K562 (cell line): ENCODE data around the gene METRN. TPM values are rescaled to one million over a fixed set of nuclear protein-coding genes. Genes with fewer than 3 reads are reported as not detected.

Experiments
- BCOR ChIP-seq: fragments of 450-650 bp; IDR thresholded peaks from 2 replicates; pipeline ENCODE4 v1.6.1; 2016
- CXXC5 ChIP-seq: fragments of 250-450 bp; sonication (Bioruptor Pico); IDR thresholded peaks from 2 replicates; pipeline ENCODE4 v1.8.0; 2022; ENCODE audit warnings: inconsistent platforms, mild to moderate bottlenecking, moderate library complexity
- FOXK2 ChIP-seq, 2 experiments: fragments of 450-650 bp; IDR thresholded peaks in 1 of 2; conservative IDR thresholded peaks in 1 of 2; 2 replicates each; pipeline ENCODE4 v1.6.1; 2016; ENCODE audit warnings: low read depth in 2 of 2, mild to moderate bottlenecking in 1 of 2
- KDM5B ChIP-seq: fragments of 200-600 bp; sonication (generic); IDR thresholded peaks from 2 replicates; pipeline ENCODE4 v1.6.1; 2012; ENCODE audit warnings: low read depth, mild to moderate bottlenecking, moderate library complexity, low read length, control low read depth, inconsistent platforms; ENCODE audit not compliant: insufficient replicate concordance
- NUFIP1 ChIP-seq: fragments of 450-650 bp; IDR thresholded peaks from 2 replicates; pipeline ENCODE4 v1.6.1; 2018; ENCODE audit not compliant: partially characterized antibody
- POLR2B ChIP-seq: fragments of 450-650 bp; IDR thresholded peaks from 2 replicates; pipeline ENCODE4 v1.6.1; 2018; ENCODE audit warnings: low read depth; ENCODE audit not compliant: partially characterized antibody
- RBFOX2 ChIP-seq: fragments of 200-400 bp; formaldehyde crosslinking; IDR thresholded peaks from 2 replicates; pipeline ENCODE4 v1.6.1; 2017; ENCODE audit warnings: low read depth, mild to moderate bottlenecking, low read length, moderate library complexity
- SRSF3 ChIP-seq: fragments of 200-400 bp; formaldehyde crosslinking; IDR thresholded peaks from 2 replicates; pipeline ENCODE4 v1.6.1; 2016; ENCODE audit warnings: mild to moderate bottlenecking, low read length, moderate library complexity; ENCODE audit not compliant: insufficient read depth
- SUPT5H ChIP-seq: fragments of 450-650 bp; IDR thresholded peaks from 2 replicates; pipeline ENCODE4 v1.6.1; 2016
- TEAD1 ChIP-seq, 2 experiments: fragments of 450-650 bp in 1 of 2; sonication (generic) in 1 of 2; formaldehyde crosslinking; IDR thresholded peaks; 2 replicates each; pipeline versions ENCODE4 v1.4.0 to v1.8.0; 2020 to 2022; ENCODE audit warnings: mild to moderate bottlenecking in 2 of 2, missing genetic modification reagents in 1 of 2
- THAP12 ChIP-seq: fragments of 250-450 bp; sonication (Bioruptor Pico); IDR thresholded peaks from 2 replicates; pipeline ENCODE4 v1.9.0; 2021; ENCODE audit warnings: mild to moderate bottlenecking, inconsistent platforms
- ZBTB40 ChIP-seq, 2 experiments: fragments of 450-650 bp in 1 of 2; sonication (generic) in 1 of 2; formaldehyde crosslinking in 1 of 2; IDR thresholded peaks; 2 replicates each; pipeline versions ENCODE4 v1.7.1 to v1.9.0; 2016 to 2022; ENCODE audit warnings: inconsistent platforms in 1 of 2, mild to moderate bottlenecking in 1 of 2, missing genetic modification reagents in 1 of 2
- ZNF316 ChIP-seq: fragments of 450-650 bp; IDR thresholded peaks from 2 replicates; pipeline ENCODE4 v1.6.1; 2016
- ZNF740 ChIP-seq, 3 experiments: fragments of 200-800 bp in 1 of 3; sonication (Bioruptor generic) in 1 of 3; sonication (generic) in 1 of 3; formaldehyde crosslinking in 1 of 3; IDR thresholded peaks; 2 replicates each; pipeline versions ENCODE4 v1.6.1 to v1.8.0; 2016 to 2022; ENCODE audit warnings: mild to moderate bottlenecking in 2 of 3, missing compliant biosample characterization in 2 of 3, missing genetic modification characterization in 2 of 3, missing genetic modification reagents in 1 of 3
- polyA plus RNA-seq, 8 experiments: library from polyadenylated mRNA; depleted of rRNA in 4 of 8; stranded (reverse) in 5 of 8; unstranded in 3 of 8; fragments of >200 nt; fragmentation: Nextera tagmentation in 2 of 8; fragmentation: Illumina TruSeq in 1 of 8; extraction: Ambion mirVana in 2 of 8; extraction: Trizol in 1 of 8; gene quantifications; 2 replicates each; pipeline versions ENCODE4 v1.2.1 to v1.2.3, GENCODE V29; 2011 to 2014; ENCODE audit warnings: inconsistent platforms in 1 of 8, missing spikeins in 1 of 8
- total RNA-seq, 7 experiments: library from RNA; depleted of rRNA in 6 of 7; stranded (reverse); fragments of >200 nt in 6 of 7; fragmentation: Illumina TruSeq in 2 of 7; extraction: Trizol in 2 of 7; gene quantifications; 2 replicates each; pipeline versions ENCODE4 v1.2.1 to v1.2.3, GENCODE V29; 2011 to 2021; ENCODE audit warnings: low replicate concordance in 1 of 7

The METRN gene
- total and polyA plus RNA-seq, 9 of the 15 experiments (the other 6 are each of a cell fraction or from before 2014, with no cell fraction given): 0.20 to 89.8 (median 15.4) TPM

GRCh38 chr16:727291-727977 lies 12.5 kb downstream of the METRN start (continued):
- peak; percentile 7 for TF ChIP-seq KDM5B
- TF ChIP-seq FOXK2 (conservative IDR thresholded peaks at IDR 0.05 in 1 of 2, IDR thresholded peaks at IDR 0.05 in 1 of 2; ENCODE audit: low read depth in 2 of 2): peak; percentile 65 to 69
- TF ChIP-seq CXXC5 (CRISPR knock-in tag): peak; percentile 5
- no peak for TF ChIP-seq BCOR
- no peak for TF ChIP-seq POLR2B
- peak; percentile 77 for TF ChIP-seq SUPT5H
- peak; percentile 64 for TF ChIP-seq RBFOX2
- no peak for TF ChIP-seq SRSF3
- TF ChIP-seq THAP12 (CRISPR knock-in tag): 0 out of 2 replicates have a peak, but pooled peaks have one; percentile 24
- no peak for TF ChIP-seq ZNF740 (CRISPR knock-in tag; IDR thresholded peaks at IDR 0.05)
- TF ChIP-seq ZNF740 (tag; IDR thresholded peaks at IDR 0.05): no peak
- peak; percentile 48 for TF ChIP-seq ZBTB40 (IDR thresholded peaks at IDR 0.05)
- no peak for TF ChIP-seq ZBTB40 (CRISPR knock-in tag; IDR thresholded peaks at IDR 0.05)
- TF ChIP-seq TEAD1 (CRISPR knock-in tag; IDR thresholded peaks at IDR 0.05): 0 out of 4 replicates have a peak, but pooled peaks of 1 of the 2 experiments have one; percentile 27
- TF ChIP-seq NUFIP1: no peak
- TF ChIP-seq ZNF316: no peak
